HFFc6 (cell line): Measurements from ENCODE around the gene F2RL1. TPM values are rescaled to one million over a fixed set of nuclear protein-coding genes. Genes with fewer than 3 reads are reported as not detected.
A peak's percentile ranks its signal among the peaks of the same experiment; 100 is the strongest.
"Not testable (repeated sequence)": the region's sequence is repeated elsewhere in the genome, so short reads cannot be mapped to it uniquely, and the experiment has no call there.

ENCODE experiments used
- DNase-seq: peaks from one replicate; pipeline ENCODE4 v3.0.0-alpha.2; 2018
- H3K27ac Mint-ChIP-seq: 2 replicates; pipeline ENCODE4 v1.8.0; 2020; ENCODE audit warnings: mild to moderate bottlenecking, mixed read lengths
- H3K27me3 Mint-ChIP-seq: 2 replicates; pipeline ENCODE4 v1.8.0; 2021; ENCODE audit warnings: mild to moderate bottlenecking, moderate library complexity, mixed read lengths; ENCODE audit not compliant: insufficient read depth
- H3K36me3 Mint-ChIP-seq: 2 replicates; pipeline ENCODE4 v1.8.0; 2021; ENCODE audit warnings: low read depth, mixed read lengths
- H3K4me1 Mint-ChIP-seq: 2 replicates; pipeline ENCODE4 v1.8.0; 2020; ENCODE audit warnings: low read depth, mixed read lengths
- H3K4me3 Mint-ChIP-seq: 2 replicates; pipeline ENCODE4 v1.8.0; 2020; ENCODE audit warnings: mild to moderate bottlenecking, moderate library complexity, mixed read lengths
- H3K9me3 Mint-ChIP-seq: 2 replicates; pipeline ENCODE4 v1.8.0; 2020; ENCODE audit warnings: mild to moderate bottlenecking, mixed read lengths
- total RNA-seq, 6 experiments: library from RNA; stranded (reverse); fragmentation: NEBNext Ultra II Directional; extraction: Animal tissue kit (Norgen Biotek cat#: 25700); gene quantifications; 2 replicates in 1 of 6; 3 replicates in 5 of 6; pipeline ENCODE4 v1.2.3, GENCODE V29; 2021
- TF ChIP-seq, protein P1 (sequence below): fragments of 200-600 bp; sonication (generic); IDR thresholded peaks from 2 replicates; pipeline ENCODE4 v1.5.0; 2021; ENCODE audit warnings: antibody characterized with exemption, mild to moderate bottlenecking

The F2RL1 gene
- total RNA-seq, 6 experiments from 2014 or later = 2.9 to 6.4 (median 6.0) TPM

DNA sequence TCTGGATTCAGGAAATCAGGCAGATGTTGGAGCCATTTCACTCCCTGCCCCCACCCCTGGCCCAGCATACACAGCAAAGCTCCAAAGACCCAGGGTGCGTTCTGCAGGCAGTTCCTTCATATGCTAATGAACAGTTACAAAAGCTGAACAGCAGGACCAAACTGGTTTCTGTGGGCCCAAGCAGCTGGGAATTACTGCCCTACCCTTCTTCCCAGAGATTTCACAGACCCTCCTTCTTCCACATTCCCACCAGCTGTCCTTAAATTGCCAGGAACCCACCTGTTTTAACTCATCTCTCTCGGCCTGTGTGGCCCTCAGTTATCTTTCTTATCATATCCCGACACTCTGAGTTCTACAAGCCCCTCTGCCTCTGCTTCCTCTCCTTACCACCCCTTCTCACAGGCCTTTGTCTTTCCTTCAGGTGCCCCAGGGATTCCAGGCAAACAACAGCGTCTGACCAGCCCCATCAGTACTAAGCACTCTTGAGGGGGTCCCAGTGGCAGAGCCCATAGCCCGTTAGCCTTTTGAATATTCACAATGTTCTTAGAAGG lies 10.6 kb upstream of the F2RL1 start:
- Mint-ChIP-seq H3K4me3 (no peak overlapping the region), H3K27ac (no peak overlapping the region; the same call in 1 of the 2 replicates), H3K4me1 (peaks cover 49% of the 10 kb centered on the region), H3K36me3 (no peaks in the 10 kb centered on the region), H3K9me3 (no peaks in the 10 kb centered on the region), H3K27me3 (peaks cover 3% of the 10 kb centered on the region)
- DNase-seq = no peak
- TF ChIP-seq, protein P1, sequence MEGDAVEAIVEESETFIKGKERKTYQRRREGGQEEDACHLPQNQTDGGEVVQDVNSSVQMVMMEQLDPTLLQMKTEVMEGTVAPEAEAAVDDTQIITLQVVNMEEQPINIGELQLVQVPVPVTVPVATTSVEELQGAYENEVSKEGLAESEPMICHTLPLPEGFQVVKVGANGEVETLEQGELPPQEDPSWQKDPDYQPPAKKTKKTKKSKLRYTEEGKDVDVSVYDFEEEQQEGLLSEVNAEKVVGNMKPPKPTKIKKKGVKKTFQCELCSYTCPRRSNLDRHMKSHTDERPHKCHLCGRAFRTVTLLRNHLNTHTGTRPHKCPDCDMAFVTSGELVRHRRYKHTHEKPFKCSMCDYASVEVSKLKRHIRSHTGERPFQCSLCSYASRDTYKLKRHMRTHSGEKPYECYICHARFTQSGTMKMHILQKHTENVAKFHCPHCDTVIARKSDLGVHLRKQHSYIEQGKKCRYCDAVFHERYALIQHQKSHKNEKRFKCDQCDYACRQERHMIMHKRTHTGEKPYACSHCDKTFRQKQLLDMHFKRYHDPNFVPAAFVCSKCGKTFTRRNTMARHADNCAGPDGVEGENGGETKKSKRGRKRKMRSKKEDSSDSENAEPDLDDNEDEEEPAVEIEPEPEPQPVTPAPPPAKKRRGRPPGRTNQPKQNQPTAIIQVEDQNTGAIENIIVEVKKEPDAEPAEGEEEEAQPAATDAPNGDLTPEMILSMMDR = no peak

DNA sequence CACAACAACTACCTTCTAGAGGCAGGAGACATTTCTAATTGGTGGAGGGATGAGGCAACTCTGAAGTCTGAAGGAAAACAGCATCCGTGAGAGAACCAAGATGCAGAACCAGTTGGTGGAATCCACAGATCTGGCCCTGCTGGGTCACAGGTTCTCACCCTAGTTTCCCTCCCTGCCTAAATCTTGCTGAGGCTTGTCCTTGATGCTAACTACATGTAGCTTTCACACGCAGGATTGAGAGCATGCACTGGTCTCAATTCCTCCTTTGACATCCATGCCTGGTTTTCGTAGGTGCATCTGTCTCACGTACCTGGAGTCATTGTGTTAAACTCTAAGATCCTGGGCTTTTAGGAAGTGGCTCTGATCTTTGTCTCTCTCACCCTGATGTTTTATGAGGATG lies 9.7 kb upstream of the F2RL1 start:
- Mint-ChIP-seq H3K27ac (no peak overlapping the region), H3K4me1 (peaks cover 58% of the 10 kb centered on the region), H3K9me3 (no peaks in the 10 kb centered on the region), H3K27me3 (peaks cover 3% of the 10 kb centered on the region), H3K36me3 (no peaks in the 10 kb centered on the region), H3K4me3 (no peak overlapping the region)
- DNase-seq = no peak
- TF ChIP-seq, protein P1 = no peak

DNA sequence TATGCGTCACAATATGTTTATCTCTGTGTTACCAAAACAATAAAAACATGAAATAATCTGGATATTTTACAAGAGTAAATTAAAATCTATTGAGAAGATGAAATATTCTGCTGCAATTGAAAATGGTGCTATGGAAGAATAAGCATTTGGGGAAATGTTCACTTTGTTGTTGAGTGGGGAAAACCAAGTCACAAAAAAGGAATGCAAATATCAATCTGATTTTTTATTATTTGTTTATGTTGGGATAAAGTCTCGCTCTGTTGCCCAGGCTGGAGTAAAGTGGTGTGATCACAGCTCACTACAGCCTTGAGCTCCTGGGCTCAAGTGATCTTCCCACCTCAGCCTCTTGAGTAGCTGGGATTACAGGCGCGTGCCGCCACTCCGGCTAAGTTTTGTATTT lies 8.6 kb upstream of the F2RL1 start:
- TF ChIP-seq, protein P1 = no peak
- Mint-ChIP-seq H3K27me3 (peaks cover 3% of the 10 kb centered on the region), H3K36me3 (no peaks in the 10 kb centered on the region), H3K27ac (no peak overlapping the region), H3K4me1 (peaks cover 66% of the 10 kb centered on the region), H3K9me3 (no peaks in the 10 kb centered on the region), H3K4me3 (no peak overlapping the region)
- DNase-seq = no peak

DNA sequence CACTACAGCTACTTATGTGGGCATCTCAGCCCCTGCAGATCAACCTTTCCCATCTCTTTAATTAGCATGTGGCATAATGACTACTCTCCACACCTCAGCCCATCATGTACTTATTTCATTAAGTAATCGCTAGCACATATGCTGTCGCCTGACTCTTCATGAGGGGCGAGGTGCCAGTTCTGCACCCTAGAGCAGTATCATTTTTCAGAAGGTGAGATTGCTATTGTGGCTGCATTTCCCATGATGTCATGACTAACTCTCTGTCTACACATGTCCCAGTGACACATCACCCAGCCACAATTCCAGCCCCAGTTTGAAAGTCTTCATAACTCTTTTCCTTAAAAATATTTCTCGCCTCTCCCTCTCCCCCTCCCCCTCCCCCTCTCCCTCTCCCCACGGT lies 7.6 kb upstream of the F2RL1 start:
- no peaks in the 10 kb centered on the region for H3K36me3 Mint-ChIP-seq
- TF ChIP-seq, protein P1 = no peak
- H3K9me3 Mint-ChIP-seq = no peaks in the 10 kb centered on the region
- 0 out of 2 replicates have a peak overlapping the region, but pooled peaks have one; percentile 8 for H3K27ac Mint-ChIP-seq
- peaks cover 67% of the 10 kb centered on the region for H3K4me1 Mint-ChIP-seq
- no peak overlapping the region for H3K4me3 Mint-ChIP-seq
- peaks cover 3% of the 10 kb centered on the region for H3K27me3 Mint-ChIP-seq
- peak; percentile 21 for DNase-seq

DNA sequence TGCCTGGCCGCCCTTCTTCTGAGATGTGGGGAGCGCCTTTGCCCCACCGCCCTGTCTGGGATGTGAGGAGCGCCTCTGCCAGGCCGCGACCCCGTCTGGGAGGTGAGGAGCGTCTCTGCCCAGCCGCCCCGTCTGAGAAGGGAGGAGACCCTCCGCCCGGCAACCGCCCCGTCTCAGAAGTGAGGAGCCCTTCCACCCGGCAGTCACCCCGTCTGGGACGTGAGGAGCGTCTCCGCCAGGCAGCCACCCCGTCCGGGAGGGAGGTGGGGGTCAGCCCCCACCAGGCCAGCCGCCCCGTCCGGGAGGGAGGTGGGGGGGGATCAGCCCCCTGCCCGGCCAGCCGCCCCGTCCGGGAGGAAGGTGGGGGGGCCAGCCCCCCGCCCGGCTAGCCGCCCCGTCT lies 6.6 kb upstream of the F2RL1 start:
- not testable (repeated sequence) for H3K36me3 Mint-ChIP-seq, DNase-seq, H3K27me3 Mint-ChIP-seq, H3K27ac Mint-ChIP-seq, H3K9me3 Mint-ChIP-seq, H3K4me3 Mint-ChIP-seq
- peaks cover 69% of the 10 kb centered on the region for H3K4me1 Mint-ChIP-seq

GRCh38 chr5:76813982-76814562 lies 4.8 kb upstream of the F2RL1 start:
- TF ChIP-seq, protein P1 = no peak
- Mint-ChIP-seq H3K27ac (peak overlapping the region; percentile 83), H3K36me3 (no peaks in the 10 kb centered on the region), H3K4me1 (peaks cover 64% of the 10 kb centered on the region), H3K9me3 (no peaks in the 10 kb centered on the region), H3K4me3 (peak overlapping the region; percentile 53), H3K27me3 (peaks cover 3% of the 10 kb centered on the region; the same call in 1 of the 2 replicates)
- peak; percentile 97 for DNase-seq
